K562 (cell line): ENCODE measurements around the gene SPATA24. TPM values are rescaled to one million over a fixed set of nuclear protein-coding genes. Genes with fewer than 3 reads are reported as not detected.

Experiments
- EZH2 ChIP-seq: IDR thresholded peaks from 2 replicates; pipeline ENCODE4 v1.6.1; 2012; ENCODE audit warnings: low read depth, mild to moderate bottlenecking, inconsistent platforms, low read length, borderline replicate concordance
- MEF2A ChIP-seq: IDR thresholded peaks from 2 replicates; pipeline ENCODE4 v1.6.1; 2011; ENCODE audit warnings: low read depth, mild to moderate bottlenecking, low read length, moderate library complexity; ENCODE audit not compliant: control insufficient read depth
- RBBP5 ChIP-seq: fragments of 200-600 bp; sonication (generic); IDR thresholded peaks from 2 replicates; pipeline ENCODE4 v1.6.1; 2012; ENCODE audit warnings: borderline replicate concordance, mild to moderate bottlenecking, low read length, control low read depth, inconsistent platforms; ENCODE audit not compliant: insufficient read depth, poor library complexity, severe bottlenecking
- SIN3B ChIP-seq: fragments of 450-650 bp; IDR thresholded peaks from 2 replicates; pipeline ENCODE4 v1.6.1; 2017; ENCODE audit warnings: low read depth, mild to moderate bottlenecking, moderate library complexity
- ZNF407 ChIP-seq: fragments of 450-650 bp; IDR thresholded peaks from 2 replicates; pipeline ENCODE4 v1.6.1; 2016; ENCODE audit warnings: low read depth
- ZNF780A ChIP-seq: fragments of 250-450 bp; sonication (Bioruptor Pico); IDR thresholded peaks from 2 replicates; pipeline ENCODE4 v1.5.0; 2021; ENCODE audit warnings: mild to moderate bottlenecking
- polyA plus RNA-seq, 8 experiments: library from polyadenylated mRNA; depleted of rRNA in 4 of 8; stranded (reverse) in 5 of 8; unstranded in 3 of 8; fragments of >200 nt; fragmentation: Nextera tagmentation in 2 of 8; fragmentation: Illumina TruSeq in 1 of 8; extraction: Ambion mirVana in 2 of 8; extraction: Trizol in 1 of 8; gene quantifications; 2 replicates each; pipeline versions ENCODE4 v1.2.1 to v1.2.3, GENCODE V29; 2011 to 2014; ENCODE audit warnings: inconsistent platforms in 1 of 8, missing spikeins in 1 of 8
- total RNA-seq, 7 experiments: library from RNA; depleted of rRNA in 6 of 7; stranded (reverse); fragments of >200 nt in 6 of 7; fragmentation: Illumina TruSeq in 2 of 7; extraction: Trizol in 2 of 7; gene quantifications; 2 replicates each; pipeline versions ENCODE4 v1.2.1 to v1.2.3, GENCODE V29; 2011 to 2021; ENCODE audit warnings: low replicate concordance in 1 of 7
- TF ChIP-seq, protein P1 (sequence below), 3 experiments: fragments of 200-800 bp in 1 of 3; fragments of 250-450 bp in 1 of 3; fragments of 450-650 bp in 1 of 3; sonication (Bioruptor Pico) in 1 of 3; sonication (Bioruptor generic) in 1 of 3; formaldehyde crosslinking in 1 of 3; IDR thresholded peaks; 2 replicates each; pipeline versions ENCODE4 v1.6.1 to v1.8.0; 2016 to 2022; ENCODE audit warnings: mild to moderate bottlenecking in 2 of 3, missing genetic modification characterization in 2 of 3, missing compliant biosample characterization in 1 of 3, moderate library complexity in 1 of 3
- TF ChIP-seq, protein P2 (sequence below): sonication (generic); formaldehyde crosslinking; IDR thresholded peaks from 2 replicates; pipeline ENCODE4 v1.9.0; 2022; ENCODE audit warnings: mild to moderate bottlenecking, missing genetic modification reagents

SPATA24 gene
- total and polyA plus RNA-seq, 9 of the 15 experiments (the other 6 are each of a cell fraction or from before 2014, with no cell fraction given) = 4.1 to 12.6 (median 8.0) TPM

GRCh38 chr5:139383993-139384590, 19.8 kb downstream of the SPATA24 start (continued):
- TF ChIP-seq ZNF407 (no peak), EZH2 (no peak), SIN3B (no peak), MEF2A (no peak), ZNF780A (CRISPR knock-in tag) (no peak), RBBP5 (peak; percentile 2)
- TF ChIP-seq, protein P1, sequence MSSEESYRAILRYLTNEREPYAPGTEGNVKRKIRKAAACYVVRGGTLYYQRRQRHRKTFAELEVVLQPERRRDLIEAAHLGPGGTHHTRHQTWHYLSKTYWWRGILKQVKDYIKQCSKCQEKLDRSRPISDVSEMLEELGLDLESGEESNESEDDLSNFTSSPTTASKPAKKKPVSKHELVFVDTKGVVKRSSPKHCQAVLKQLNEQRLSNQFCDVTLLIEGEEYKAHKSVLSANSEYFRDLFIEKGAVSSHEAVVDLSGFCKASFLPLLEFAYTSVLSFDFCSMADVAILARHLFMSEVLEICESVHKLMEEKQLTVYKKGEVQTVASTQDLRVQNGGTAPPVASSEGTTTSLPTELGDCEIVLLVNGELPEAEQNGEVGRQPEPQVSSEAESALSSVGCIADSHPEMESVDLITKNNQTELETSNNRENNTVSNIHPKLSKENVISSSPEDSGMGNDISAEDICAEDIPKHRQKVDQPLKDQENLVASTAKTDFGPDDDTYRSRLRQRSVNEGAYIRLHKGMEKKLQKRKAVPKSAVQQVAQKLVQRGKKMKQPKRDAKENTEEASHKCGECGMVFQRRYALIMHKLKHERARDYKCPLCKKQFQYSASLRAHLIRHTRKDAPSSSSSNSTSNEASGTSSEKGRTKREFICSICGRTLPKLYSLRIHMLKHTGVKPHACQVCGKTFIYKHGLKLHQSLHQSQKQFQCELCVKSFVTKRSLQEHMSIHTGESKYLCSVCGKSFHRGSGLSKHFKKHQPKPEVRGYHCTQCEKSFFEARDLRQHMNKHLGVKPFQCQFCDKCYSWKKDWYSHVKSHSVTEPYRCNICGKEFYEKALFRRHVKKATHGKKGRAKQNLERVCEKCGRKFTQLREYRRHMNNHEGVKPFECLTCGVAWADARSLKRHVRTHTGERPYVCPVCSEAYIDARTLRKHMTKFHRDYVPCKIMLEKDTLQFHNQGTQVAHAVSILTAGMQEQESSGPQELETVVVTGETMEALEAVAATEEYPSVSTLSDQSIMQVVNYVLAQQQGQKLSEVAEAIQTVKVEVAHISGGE (CRISPR knock-in tag; IDR thresholded peaks at IDR 0.05) = 0 out of 6 replicates have a peak, but pooled peaks of 1 of the 3 experiments have one; percentile 25
- TF ChIP-seq, protein P2, sequence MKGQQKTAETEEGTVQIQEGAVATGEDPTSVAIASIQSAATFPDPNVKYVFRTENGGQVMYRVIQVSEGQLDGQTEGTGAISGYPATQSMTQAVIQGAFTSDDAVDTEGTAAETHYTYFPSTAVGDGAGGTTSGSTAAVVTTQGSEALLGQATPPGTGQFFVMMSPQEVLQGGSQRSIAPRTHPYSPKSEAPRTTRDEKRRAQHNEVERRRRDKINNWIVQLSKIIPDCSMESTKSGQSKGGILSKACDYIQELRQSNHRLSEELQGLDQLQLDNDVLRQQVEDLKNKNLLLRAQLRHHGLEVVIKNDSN (CRISPR knock-in tag) = 0 out of 2 replicates have a peak, but pooled peaks have one; percentile 19
